RPMI8226 (cell line): ENCODE measurements around the gene TMEM156.

Experiments
- DNase-seq: peaks from one replicate; pipeline ENCODE4 v3.0.0-alpha.2; 2015

The TMEM156 gene

GRCh38 chr4:38920677-38921076, 111.5 kb downstream of the TMEM156 start:
- DNase-seq = no peak

GRCh38 chr4:38920186-38920585, 112.0 kb downstream of the TMEM156 start:
- no peak for DNase-seq

GRCh38 chr4:38919494-38919893, 112.7 kb downstream of the TMEM156 start:
- DNase-seq = no peak

- DNase-seq = no peak
Measured at GRCh38 chr4:38917481-38918025, 114.7 kb downstream of the TMEM156 start.
